Endodermal cell (in vitro differentiated cells): Measurements from ENCODE around the gene INCENP. TPM values are rescaled to one million over a fixed set of nuclear protein-coding genes. Genes with fewer than 3 reads are reported as not detected.

Experiments used
- DNase-seq: peaks from one replicate; pipeline ENCODE4 v3.0.0-alpha.2; 2017
- H3K27ac ChIP-seq: 2 replicates; pipeline ENCODE4 v1.5.1; 2013; ENCODE audit warnings: mild to moderate bottlenecking, low read depth, low read length, moderate library complexity
- H3K27me3 ChIP-seq: 2 replicates; pipeline ENCODE4 v1.6.1; 2013; ENCODE audit warnings: mild to moderate bottlenecking, low read length, moderate library complexity; ENCODE audit not compliant: insufficient read depth, control insufficient read depth, poor library complexity, severe bottlenecking
- H3K36me3 ChIP-seq: 2 replicates; pipeline ENCODE4 v1.7.0; 2013; ENCODE audit warnings: mild to moderate bottlenecking, low read length, moderate library complexity; ENCODE audit not compliant: control insufficient read depth, insufficient read depth
- H3K4me1 ChIP-seq: one replicate; pipeline ENCODE4 v1.7.0; 2013; ENCODE audit warnings: low read length; ENCODE audit not compliant: control insufficient read depth, insufficient read depth
- H3K4me3 ChIP-seq: 2 replicates; pipeline ENCODE4 v1.5.1; 2013; ENCODE audit warnings: mild to moderate bottlenecking, low read length, moderate library complexity
- H3K9ac ChIP-seq: 2 replicates; pipeline ENCODE4 v1.6.1; 2013; ENCODE audit warnings: mild to moderate bottlenecking, low read length, moderate library complexity; ENCODE audit not compliant: poor library complexity, severe bottlenecking; ENCODE audit errors: extremely low read depth
- H3K9me3 ChIP-seq: 2 replicates; pipeline ENCODE4 v1.6.1; 2013; ENCODE audit warnings: mild to moderate bottlenecking, low read length, moderate library complexity; ENCODE audit not compliant: control insufficient read depth
- H3K27ac Mint-ChIP-seq: 2 replicates; pipeline ENCODE4 v1.8.0; 2020; ENCODE audit warnings: mixed read lengths
- H3K27me3 Mint-ChIP-seq: 2 replicates; pipeline ENCODE4 v1.8.0; 2021; ENCODE audit warnings: mild to moderate bottlenecking, mixed read lengths; ENCODE audit not compliant: insufficient read depth
- H3K36me3 Mint-ChIP-seq: 2 replicates; pipeline ENCODE4 v1.8.0; 2020; ENCODE audit warnings: low read depth, mixed read lengths
- H3K4me1 Mint-ChIP-seq: 2 replicates; pipeline ENCODE4 v1.8.0; 2020; ENCODE audit warnings: mixed read lengths
- H3K4me3 Mint-ChIP-seq: 2 replicates; pipeline ENCODE4 v1.8.0; 2020; ENCODE audit warnings: mild to moderate bottlenecking, moderate library complexity, mixed read lengths
- H3K9me3 Mint-ChIP-seq: 2 replicates; pipeline ENCODE4 v1.8.0; 2020; ENCODE audit warnings: mild to moderate bottlenecking, mixed read lengths
- CTCF ChIP-seq: fragments of 200-600 bp; sonication (generic); conservative IDR thresholded peaks from 2 replicates; pipeline ENCODE4 v1.5.0; 2021; ENCODE audit warnings: antibody characterized with exemption, mild to moderate bottlenecking
- WGBS, 2 experiments: methylation state at CpG; one replicate each; pipeline versions ENCODE4 v1.1.5 to v1.1.7; 2013; ENCODE audit warnings: missing lambda C conversion rate in 2 of 2, mixed read lengths in 1 of 2; ENCODE audit not compliant: insufficient coverage in 1 of 2, insufficient read length in 1 of 2; 5-methylcytosine and 5-hydroxymethylcytosine counted together
- total RNA-seq, 2 donors: library from RNA; stranded (reverse); fragmentation: NEBNext Ultra II Directional in 1 of 2; extraction: Animal tissue kit (Norgen Biotek cat#: 25700) in 1 of 2; gene quantifications; 2 replicates in 1 of 2; 3 replicates in 1 of 2; pipeline ENCODE4 v1.2.1, GENCODE V29; 2021

INCENP gene
- total RNA-seq, 2 donors from 2014 or later: 58.1 to 115 TPM

- no peaks in the 10 kb centered on the region for H3K9me3 Mint-ChIP-seq
- H3K27ac Mint-ChIP-seq: no peak overlapping the region
- peaks cover 49% of the 10 kb centered on the region for H3K36me3 Mint-ChIP-seq
- no peaks in the 10 kb centered on the region for H3K4me1 ChIP-seq
- no peaks in the 10 kb centered on the region for H3K4me1 Mint-ChIP-seq
- no peak overlapping the region for H3K27ac ChIP-seq
- DNase-seq: peak; percentile 34
- no peaks in the 10 kb centered on the region for H3K9me3 ChIP-seq
- H3K27me3 Mint-ChIP-seq: no peaks in the 10 kb centered on the region
- peaks cover 59% of the 10 kb centered on the region for H3K36me3 ChIP-seq
- H3K4me3 Mint-ChIP-seq: no peak overlapping the region
- no peaks in the 10 kb centered on the region for H3K27me3 ChIP-seq
- no peak overlapping the region for H3K4me3 ChIP-seq
- WGBS, 2 experiments: 86 to 88% methylated on average over 3 of the region's 3 CpGs
- H3K9ac ChIP-seq: no peak overlapping the region
- TF ChIP-seq CTCF: no peak
Measured at GRCh38 chr11:62142921-62143320, 19.1 kb downstream of the INCENP start.

- no peak overlapping the region for H3K4me3 Mint-ChIP-seq
- H3K27me3 ChIP-seq: no peaks in the 10 kb centered on the region
- no peak overlapping the region for H3K4me3 ChIP-seq
- no peak overlapping the region for H3K27ac Mint-ChIP-seq
- no peak overlapping the region for H3K9ac ChIP-seq
- 88 to 100% methylated on average over 1 of the region's 1 CpG for WGBS, 2 experiments
- H3K4me1 ChIP-seq: no peaks in the 10 kb centered on the region
- peak; percentile 43 for DNase-seq
- H3K9me3 Mint-ChIP-seq: no peaks in the 10 kb centered on the region
- H3K36me3 Mint-ChIP-seq: peaks cover 53% of the 10 kb centered on the region
- no peak overlapping the region for H3K27ac ChIP-seq
- no peaks in the 10 kb centered on the region for H3K9me3 ChIP-seq
- H3K36me3 ChIP-seq: peaks cover 59% of the 10 kb centered on the region
- H3K27me3 Mint-ChIP-seq: no peaks in the 10 kb centered on the region
- peak; percentile 37 for TF ChIP-seq CTCF
- H3K4me1 Mint-ChIP-seq: no peaks in the 10 kb centered on the region
Measured at GRCh38 chr11:62143727-62144126, 19.9 kb downstream of the INCENP start.

GRCh38 chr11:62144641-62145255 is 20.9 kb downstream of the INCENP start:
- H3K36me3 ChIP-seq: peaks cover 57% of the 10 kb centered on the region
- peaks cover 51% of the 10 kb centered on the region for H3K36me3 Mint-ChIP-seq
- no peak overlapping the region for H3K4me3 Mint-ChIP-seq
- H3K27me3 Mint-ChIP-seq: no peaks in the 10 kb centered on the region
- H3K9me3 ChIP-seq: no peaks in the 10 kb centered on the region
- H3K9me3 Mint-ChIP-seq: no peaks in the 10 kb centered on the region
- DNase-seq: peak; percentile 20
- H3K27ac Mint-ChIP-seq: no peak overlapping the region
- WGBS, 2 experiments: 97 to 98% methylated on average over 13 to 24 of the region's 24 CpGs
- H3K4me1 ChIP-seq: no peaks in the 10 kb centered on the region
- no peak overlapping the region for H3K27ac ChIP-seq
- TF ChIP-seq CTCF: no peak
- H3K4me1 Mint-ChIP-seq: no peaks in the 10 kb centered on the region
- no peak overlapping the region for H3K9ac ChIP-seq
- H3K27me3 ChIP-seq: no peaks in the 10 kb centered on the region
- no peak overlapping the region for H3K4me3 ChIP-seq
